Renal pelvis (tissue), 4 donors: ENCODE results near the gene TEDC1. TPM values are rescaled to one million over a fixed set of nuclear protein-coding genes. Genes with fewer than 3 reads are reported as not detected.

Experiments
- DNase-seq: peaks from one replicate; pipeline ENCODE4 v3.0.0-alpha.2; 2013
- polyA plus RNA-seq, 3 donors: library from polyadenylated mRNA; unstranded; fragments of 120-200 nt; gene quantifications; one replicate each; pipeline ENCODE4 v1.2.1, GENCODE V29; 2013; ENCODE audit not compliant: insufficient read length in 3 of 3

The TEDC1 gene
- polyA plus RNA-seq, 3 donors: 10.9 to 13.7 (median 11.1) TPM

DNA sequence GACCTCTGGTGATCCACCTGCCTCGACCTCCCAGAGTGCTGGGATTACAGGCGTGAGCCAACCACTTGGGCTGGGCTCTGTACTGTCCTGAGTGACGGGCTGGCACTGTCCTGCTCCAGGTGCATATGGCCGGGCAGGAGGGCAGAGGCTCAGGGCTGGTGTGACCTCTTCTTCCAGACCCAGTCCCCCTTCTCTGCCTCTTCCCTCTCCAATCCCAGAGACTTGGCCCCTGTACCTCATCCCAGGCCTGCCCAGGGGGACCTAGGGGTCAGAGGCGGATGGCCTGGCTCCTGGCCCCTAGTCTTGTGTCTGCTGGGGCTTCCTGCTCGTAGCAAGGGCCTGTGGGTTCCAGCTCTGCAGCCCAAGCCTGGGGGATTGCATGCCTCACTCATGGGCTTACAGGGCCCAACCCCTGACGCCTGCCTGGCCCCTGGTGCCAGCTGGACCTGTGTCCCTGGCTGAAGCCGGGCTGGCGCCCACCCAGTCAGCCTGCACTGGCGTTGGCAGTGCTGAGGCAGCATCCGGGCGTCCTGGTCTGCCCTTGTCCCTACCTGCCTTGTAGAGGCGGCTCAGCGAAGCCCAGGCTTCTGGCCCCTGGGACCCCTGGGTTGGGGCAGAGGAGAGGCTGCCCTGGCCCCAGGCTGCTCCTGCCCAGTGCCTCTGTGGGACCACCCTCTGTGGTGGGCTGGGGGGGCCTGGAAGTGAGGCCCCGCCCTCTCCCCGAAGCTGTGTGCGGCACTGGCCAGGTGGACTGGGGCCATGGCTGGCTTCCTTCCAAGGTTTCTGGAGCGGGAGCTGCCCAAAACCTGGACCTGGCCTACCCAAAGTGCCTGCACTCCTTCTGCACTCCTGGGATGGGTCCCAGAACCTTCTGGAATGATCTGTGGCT, 4.3 kb downstream of the TEDC1 start:
- DNase-seq: no peak

DNA sequence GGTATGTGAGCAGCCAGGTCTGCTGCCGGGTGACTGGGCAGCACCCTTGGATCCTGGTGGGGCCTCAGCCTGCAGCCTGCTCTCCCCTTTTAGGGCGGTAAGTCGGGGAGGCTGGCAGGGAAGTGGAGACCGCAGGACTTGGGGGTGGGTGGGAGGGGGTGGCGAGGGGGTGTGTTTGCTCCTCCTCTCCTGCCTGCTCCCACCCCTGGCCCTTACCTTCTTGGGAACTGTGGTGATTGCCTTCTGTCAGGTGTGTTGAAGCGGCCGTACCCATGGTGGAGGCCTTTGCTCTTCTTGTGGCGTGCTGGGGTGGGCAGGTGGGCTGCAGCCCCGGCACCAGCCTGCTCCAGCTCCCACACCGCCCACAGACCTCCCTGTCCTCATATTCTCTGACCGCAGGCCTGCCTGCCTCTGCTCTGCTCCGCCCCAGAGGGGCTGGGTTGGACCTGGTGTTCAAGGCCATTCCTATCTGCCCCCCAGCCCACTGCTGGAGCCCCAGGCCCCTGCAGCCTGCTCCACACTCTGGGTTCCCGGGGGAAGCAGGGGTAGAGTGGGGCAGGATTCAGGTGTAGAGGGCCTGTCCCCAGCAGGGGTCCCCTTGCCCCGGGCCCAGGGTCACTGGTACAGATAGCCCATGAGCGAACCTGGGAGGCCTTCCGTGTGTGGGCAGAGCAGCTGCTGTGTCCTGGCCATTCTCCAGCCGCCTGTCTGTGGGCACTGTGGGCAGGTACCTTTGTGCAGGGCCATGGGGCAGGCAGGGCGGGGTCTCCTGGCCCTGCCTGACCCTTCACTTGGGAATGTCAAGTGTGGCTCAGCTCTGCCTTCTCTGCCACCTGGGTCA, 5.2 kb downstream of the TEDC1 start:
- DNase-seq: no peak

DNA sequence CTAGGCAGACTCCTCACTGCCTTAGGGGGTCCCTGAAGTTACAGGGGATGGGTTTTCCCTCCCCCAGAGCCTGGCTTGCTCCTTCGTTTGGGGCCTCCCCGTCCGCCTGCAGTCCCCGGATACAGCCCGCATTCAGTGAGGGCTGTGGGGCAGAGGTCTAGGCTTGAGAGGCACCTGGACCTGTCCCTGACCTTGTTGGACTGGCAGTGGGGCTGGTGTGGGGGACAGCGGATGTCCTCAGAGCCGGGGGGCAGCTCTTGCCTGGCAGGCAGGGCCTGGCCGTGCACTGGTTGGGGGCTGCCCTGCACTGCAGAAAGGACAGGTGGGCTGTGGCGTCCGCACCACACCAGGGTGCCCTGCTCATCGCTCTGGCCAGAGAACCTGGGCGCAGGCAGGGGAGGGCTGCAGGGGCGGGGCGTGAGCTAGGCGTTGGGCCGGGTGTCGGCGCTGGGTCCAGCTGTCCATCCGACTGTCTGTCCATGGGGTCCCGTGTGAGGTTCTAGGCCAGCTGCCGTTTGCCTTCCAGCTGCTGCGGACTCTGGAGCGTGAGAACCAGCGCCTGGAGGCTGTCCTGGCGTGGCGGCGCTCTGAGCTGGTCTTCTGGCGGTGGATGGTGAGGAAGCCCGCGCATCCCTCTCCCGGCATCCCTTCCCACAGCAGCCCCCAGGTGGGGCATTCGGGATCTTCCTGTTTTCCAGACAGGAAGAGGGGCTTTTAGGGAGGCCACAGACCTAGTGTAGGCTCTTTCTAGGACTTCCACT, 6.0 kb downstream of the TEDC1 start:
- DNase-seq: no peak

DNA sequence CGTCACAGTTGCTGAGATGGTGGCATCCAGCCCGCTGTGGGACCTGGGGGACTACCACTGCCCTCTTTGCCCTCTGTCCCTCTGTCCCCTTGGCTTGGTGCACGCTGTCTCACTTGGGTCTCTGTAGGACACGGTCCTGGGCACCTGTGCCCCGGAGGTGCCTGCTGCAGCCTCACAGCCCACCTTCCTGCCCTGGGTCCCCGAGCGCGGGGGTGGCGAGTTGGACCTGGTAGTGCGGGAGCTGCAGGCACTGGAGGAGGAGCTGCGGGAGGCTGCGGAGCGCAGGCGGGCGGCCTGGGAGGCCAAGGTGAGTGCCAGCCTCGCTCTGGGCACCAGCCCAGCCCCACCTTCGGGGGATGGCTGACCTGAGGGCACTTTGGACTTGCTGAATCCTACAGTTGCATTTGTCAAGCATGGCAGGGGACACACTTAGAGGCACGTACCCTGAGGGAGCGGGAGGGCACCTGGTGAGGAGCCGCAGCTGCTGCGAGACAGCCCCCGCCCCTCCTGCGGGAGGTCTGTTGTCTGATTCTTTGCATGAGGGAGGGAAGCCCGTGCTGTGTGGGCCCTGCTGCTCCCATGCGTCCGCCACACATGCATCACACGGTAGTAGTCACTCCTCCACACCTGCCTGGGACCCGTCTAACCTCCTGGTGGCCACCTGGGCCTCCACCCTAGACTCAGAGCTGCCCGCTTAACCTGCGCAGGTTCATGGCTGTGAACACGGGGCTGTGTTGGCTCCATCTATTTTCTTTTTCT, 6.8 kb downstream of the TEDC1 start:
- no peak for DNase-seq

DNA sequence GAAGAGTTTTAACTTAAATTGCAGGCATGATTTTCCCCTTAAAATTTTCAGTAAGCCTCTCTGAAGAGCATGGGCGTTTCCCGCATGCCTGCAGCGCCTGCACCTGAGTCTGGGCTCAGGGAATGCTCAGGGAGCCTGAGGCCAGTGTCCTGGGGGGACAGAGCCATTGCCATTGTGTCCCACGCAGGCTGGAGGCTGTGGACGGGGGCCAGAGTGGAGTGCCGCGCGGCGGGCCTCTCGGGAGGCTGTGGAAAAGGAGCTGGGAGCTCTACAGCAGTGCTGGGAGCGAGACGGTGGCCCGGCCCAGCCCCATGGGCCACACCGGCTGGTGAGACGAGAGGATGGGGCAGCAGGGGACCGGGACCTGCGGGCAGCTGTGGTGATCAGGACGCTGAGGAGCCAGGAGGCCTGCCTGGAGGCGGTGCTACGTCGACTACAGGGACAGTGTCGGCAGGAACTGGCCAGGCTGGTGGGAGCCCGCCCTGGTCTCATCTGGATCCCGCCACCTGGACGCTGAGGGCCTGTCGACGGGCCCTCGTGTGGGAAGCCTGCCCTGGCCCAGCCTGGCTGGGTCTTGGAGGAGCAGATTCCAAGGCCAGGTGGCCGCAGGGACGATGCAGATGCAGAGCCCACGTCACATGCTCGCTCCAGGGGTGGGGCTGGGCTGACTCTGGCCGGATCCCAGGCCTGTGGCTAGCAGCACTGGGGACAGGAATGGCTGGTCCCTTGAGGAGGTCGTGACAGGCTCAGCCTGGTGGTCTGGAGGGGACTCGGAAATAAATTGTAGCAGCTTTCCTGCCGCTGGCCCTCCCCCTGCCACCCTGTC, 7.6 kb downstream of the TEDC1 start:
- DNase-seq: no peak

DNA sequence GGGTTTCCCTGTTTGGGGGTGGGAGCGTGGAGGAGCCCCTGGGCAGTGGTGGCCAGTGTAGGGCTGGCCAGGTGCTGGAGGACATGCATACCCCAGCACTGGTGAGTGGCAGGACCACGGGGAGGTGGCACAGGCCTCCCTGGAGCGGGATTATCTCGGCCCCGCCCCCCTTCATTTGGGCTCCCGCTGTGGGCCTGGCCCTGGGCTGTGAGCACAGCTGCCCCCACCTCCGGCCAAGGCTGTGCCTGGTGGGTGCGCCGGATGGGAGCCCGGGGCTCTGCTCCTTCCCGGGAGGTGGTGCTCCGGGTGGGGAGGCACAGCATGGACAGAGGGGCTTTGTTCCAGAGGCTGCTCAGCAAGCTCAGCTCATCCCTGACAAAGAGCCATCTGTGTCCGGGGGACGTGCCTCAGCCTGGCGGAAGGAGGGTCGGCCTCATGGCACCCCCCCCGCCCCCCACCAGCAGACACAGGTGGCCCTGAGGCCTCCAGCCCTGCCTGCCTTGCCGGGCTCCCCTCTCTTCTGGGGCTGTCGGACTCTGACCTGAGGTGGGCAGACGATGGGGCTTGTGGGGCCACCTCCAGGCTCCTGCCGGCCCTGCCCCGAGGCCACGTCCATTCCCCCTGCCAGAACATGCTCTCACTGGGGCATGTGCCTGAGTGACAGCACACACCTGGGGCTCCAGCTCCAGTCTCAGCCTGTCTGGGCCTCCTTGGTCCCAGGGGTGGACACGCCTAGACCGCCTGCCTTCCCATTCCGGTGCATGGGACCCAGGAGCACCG, 8.4 kb downstream of the TEDC1 start:
- DNase-seq: no peak

DNA sequence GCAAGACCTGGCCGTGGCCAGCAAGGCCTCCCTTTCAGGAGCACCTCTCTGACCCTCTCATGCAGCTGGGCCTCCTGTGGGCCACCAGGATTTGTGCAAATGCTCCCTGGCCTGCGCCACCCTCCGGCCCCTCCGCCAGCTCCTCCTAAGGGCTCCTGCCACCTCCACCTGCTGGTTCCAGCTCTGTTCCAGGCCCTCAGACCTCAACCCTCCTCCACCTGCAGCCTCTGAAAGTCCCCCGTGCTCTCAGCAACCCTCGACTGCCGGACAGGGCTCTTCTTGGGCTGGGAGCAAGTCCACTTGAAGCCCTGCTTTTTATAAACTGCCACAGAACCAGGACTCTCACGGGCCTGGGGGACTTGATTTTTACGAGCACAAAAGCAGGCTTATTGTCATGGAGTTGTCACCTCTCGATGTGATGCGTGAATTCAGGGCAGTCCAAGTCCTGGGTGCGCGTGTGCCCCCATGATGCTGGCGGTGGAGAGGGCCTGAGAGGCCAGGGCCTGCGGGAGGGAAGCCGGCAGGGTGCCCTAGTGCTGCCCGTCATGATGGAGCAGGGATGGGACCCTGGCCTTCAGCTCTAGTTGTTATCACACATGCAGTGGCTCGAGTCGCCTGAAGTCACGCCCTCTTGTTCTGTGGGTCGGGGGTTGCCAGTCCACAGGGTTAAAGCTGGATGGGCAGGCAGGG, 9.1 kb downstream of the TEDC1 start:
- no peak for DNase-seq

DNA sequence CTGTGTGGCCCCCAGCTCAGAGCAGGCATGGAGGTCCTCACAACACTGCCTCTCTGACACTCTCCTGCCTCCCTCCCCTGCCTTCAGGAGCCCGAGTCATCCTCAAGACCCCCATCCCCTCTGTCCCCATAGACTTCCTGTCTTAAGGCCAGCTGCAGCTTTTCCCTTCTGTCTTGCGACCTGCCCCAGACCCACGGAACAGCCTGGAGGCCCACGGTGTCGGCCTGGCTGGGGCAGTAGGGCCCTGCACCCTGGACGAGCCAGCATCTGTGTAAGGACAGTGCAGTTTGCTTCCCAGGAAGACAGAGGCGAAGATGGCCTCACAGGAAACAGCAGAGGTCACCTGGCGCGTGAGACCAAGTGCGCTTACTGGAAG, 9.7 kb downstream of the TEDC1 start:
- DNase-seq: no peak

DNA sequence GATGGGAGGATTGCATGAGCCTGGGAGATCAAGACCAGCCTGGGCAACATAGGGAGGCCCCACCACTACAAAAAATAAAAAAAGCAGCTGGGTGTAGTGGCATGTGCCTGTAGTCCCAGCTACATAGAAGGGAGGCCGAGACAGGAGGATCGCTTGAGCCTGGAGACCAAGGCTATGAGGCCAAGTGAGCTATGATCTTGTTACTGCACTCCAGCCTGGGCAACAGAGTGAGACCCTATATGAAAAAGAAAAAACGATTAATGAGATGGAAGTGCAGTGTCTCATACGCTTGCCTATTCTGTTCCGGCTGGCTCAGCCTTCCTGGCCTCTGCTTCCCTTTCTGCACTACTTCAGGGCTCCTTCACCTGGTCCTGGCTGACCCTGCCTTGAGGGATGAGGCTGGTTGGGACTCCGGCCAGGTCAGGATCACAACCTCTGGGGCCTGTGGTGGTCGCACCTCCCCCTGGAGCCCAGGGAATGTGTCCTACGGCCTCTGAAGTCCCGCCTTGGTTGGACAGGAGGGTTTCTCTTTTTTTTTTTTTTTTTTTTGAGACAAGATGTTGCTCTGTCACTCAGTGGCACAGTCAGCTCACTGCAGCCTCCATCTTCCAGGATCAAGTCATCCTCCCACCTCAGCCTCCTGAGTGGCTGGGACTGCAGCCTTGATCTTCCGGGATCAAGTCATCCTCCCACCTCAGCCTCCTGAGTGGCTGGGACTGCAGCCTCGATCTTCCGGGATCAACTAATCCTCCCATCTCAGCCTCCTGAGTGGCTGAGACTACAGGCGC, 10.7 kb downstream of the TEDC1 start:
- DNase-seq: no peak

DNA sequence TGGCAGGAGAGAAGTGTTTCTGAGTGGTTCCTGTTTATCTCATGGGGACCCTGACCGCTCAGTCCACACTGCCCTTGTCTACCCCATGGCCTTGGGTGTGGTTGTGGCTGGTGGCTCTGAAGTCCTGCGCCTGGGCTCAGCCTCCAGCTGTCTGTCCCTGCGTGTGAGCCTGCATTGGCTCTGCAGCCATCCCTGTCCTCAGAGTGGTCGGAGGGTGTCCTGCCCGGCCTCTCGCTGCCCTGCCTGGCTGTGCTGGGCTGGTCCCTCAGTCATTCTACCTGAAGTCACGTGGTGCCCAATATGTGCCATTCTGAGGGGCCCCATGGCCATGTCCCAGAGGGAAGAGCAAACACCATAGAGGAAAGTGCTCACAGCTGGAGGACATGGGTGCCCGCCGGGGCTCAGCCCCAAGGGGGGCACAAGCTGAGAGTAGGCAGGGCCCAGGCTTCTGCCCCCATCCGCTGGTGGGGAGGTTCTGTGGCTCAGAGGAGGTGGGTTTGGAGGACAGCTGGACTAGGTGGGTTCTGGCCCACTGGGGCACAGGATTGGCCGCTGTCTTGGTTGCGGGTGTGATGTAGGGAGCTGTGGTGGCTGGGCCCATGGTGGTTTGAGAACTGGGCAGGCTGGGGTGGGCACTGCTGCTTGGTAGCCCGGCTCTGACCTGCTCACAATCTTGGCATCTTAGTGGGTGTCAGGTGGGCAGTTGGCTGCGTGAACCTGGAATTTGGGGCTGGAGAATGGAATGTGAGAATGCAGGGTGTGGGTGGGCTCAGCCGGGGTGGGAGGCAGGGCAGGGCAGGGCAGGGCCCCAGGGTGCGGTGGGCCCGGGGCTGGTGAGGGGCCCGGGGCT, 11.6 kb downstream of the TEDC1 start:
- no peak for DNase-seq

DNA sequence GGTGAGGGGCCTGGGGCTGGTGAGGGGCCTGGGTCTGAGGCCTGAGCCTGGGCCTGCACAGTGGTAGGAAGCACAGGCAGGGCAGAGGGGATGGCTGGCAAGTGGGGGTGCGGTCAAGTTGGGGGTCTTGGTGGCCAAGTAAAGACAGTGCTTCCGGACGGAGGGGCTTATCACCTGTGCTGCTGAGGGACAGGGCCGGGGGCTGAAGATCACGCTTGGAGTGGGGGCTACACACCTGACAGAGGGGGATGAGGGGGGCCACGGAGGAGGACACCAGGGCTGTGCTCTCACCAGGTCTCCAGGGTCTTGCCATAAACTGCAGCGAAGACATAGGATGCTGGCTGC, 12.2 kb downstream of the TEDC1 start:
- no peak for DNase-seq

DNA sequence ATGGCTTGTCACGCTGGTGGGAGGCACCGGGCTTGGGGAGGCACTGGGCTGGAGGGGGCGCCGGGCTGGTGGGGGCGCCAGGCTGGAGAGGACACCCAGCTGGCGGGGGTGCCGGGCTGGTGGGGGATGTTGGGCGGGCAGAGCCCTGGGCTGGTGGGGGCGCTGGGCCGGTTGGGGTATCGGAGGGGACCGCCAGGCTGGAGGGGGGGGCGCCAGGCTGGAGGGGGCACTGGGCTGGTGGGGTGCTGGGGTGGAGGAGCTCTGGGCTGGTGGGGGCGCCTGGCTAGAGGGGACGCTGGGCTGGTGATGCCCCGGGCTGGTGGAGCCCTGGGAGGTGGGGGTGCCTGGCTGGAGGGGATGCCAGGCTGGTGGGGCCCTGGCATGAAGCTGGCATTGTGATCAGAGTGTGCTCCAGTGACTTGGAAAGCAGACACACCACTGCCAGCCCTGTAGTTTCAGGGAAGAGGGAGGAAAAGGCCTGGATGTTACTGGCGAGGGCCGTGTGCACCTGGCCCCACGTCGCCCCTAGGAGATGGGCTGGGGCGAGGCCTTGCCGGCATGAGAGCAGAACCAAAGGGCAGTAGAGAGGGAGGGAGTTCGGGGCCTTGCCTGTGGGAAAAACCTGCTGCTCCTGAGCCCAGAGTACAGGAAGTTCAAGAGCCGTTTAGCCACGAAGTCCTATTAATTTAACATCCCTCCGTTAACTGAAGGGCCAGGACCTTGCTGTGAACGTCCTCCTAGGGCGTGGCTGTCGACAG, 13.1 kb downstream of the TEDC1 start:
- DNase-seq: no peak

DNA sequence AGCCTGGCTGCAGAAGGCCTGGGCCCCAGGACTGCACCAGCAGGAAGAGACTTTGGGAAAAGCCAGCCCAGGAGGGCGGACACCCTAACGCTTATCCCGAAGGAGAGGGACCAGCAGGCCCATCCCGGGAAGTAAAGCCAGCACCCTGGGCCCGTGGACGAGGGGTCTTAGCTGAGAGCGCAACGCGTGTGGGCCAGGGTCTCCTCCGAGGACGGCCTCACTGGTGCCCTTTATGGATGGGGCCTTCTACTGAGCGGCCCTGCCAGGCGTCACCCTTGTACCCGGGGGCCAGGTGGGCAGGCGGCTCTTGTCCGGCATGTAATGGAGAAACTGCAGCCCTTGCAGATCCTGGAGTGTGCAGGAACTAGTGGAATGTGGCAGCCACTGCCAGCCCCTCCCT, 14.1 kb downstream of the TEDC1 start:
- no peak for DNase-seq

DNA sequence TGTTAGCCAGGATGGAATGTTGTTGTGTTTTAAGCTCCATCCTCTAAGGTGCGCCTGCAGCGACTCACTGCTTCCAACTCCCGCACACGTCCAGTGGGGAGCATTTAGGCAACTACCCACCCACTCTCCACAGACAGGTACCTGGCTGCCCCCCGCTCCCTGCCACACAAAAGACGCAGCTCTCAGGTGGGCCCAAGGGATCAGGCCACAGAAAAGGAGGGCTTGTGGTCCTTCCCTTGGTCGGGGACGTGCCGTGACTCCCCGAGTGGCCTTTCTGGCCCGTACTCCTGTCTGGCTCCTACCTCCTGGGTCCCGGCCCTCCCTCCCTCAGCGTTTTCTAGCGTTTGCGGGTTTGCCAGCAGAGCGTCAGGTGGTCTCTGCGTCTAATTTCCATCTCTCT, 16.2 kb downstream of the TEDC1 start:
- DNase-seq: no peak

DNA sequence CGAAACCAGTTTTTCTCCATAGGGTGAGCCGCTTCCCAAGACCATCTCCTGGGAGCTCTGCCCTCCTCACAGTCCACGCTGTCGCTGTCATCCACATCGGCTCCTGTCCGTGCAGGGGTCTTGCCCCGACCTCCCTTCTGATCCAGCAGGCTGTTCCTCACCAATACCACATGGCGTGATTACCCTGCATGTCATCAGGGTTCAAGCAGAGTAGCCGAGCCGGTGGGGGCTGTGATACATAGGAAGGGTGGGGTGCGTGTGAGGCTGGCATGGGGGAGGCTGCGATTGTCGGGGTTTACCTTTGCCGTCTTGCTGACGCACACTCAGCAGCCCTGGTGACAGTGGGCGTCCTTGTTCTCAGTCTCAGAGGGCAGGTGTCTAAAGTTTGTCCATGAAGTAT, 17.0 kb downstream of the TEDC1 start:
- DNase-seq: no peak

DNA sequence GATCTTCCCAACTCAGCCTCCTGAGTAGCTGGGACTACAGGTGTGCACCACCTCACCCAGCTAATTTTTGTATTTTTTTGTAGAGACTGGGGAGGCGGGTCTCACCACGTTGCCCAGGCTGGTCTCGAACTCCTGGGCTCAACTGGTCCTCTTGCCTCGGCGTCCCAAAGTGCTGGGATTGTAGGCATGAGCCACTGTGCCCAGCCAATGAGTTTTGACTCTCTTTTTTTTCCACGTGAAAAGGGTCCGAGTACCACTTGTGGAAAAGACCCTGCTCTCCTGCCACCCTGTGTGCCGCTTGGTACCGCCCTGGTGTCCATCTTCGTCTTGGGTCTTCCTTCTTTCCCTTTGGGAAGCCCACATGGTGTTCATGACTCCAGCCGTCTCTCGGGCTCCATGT, 17.6 kb downstream of the TEDC1 start:
- DNase-seq: no peak

DNA sequence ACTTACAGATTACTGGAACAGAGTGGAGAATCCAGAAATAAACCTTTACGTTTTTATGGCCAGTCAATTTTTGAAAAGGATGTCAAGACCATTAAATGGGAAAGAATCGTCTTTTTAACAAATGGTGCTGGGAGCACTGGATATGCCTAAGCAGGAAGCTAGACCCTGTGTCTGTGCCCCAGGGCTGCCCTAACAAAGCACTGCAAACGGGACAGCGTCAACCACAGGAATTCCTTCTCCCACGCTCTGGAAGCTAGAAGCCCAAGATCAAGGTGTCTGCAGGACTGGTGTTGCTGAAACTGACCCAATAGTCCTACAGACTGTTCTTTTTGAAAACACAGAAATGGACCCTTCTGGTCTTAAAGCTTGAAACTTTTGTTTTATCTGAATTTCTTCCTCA, 26.1 kb downstream of the TEDC1 start:
- DNase-seq: no peak
